Neural cell (in vitro differentiated cells): ENCODE results near the gene PLA2G4C. TPM values are rescaled to one million over a fixed set of nuclear protein-coding genes. Genes with fewer than 3 reads are reported as not detected.

Source experiments
- H2AFZ ChIP-seq: fragments of 200-600, 300-800 bp; sonication (generic), shearing (Covaris generic); 2 replicates; pipeline ENCODE4 v1.6.0; 2014; ENCODE audit warnings: low read depth, mild to moderate bottlenecking, antibody characterized with exemption, low read length, moderate library complexity
- H3F3A ChIP-seq: fragments of 200-600 bp; shearing (Covaris generic); 2 replicates; pipeline ENCODE4 v1.6.1; 2016; ENCODE audit warnings: mild to moderate bottlenecking, moderate library complexity, mixed read lengths, antibody characterized with exemption, low read length; ENCODE audit not compliant: insufficient read depth, poor library complexity, severe bottlenecking
- H3K27ac ChIP-seq: fragments of 200-600, 300-800 bp; sonication (generic), shearing (Covaris generic); 2 replicates; pipeline ENCODE4 v1.5.1; 2014; ENCODE audit warnings: mild to moderate bottlenecking, low read length, moderate library complexity
- H3K27me3 ChIP-seq: fragments of 300-800, 200-600 bp; sonication (generic), shearing (Covaris generic); 2 replicates; pipeline ENCODE4 v1.6.0; 2014; ENCODE audit warnings: mild to moderate bottlenecking, low read depth, low read length, moderate library complexity; ENCODE audit not compliant: insufficient read depth
- H3K36me3 ChIP-seq: fragments of 300-800, 200-600 bp; sonication (generic), shearing (Covaris generic); 2 replicates; pipeline ENCODE4 v1.5.1; 2014; ENCODE audit warnings: mild to moderate bottlenecking, antibody characterized with exemption, low read length, moderate library complexity; ENCODE audit not compliant: insufficient read depth
- H3K4me2 ChIP-seq: fragments of 300-800, 200-600 bp; sonication (generic), shearing (Covaris generic); 2 replicates; pipeline ENCODE4 v1.6.0; 2014; ENCODE audit warnings: mild to moderate bottlenecking, low read length
- H3K4me3 ChIP-seq: fragments of 300-800, 200-600 bp; sonication (generic), shearing (Covaris generic); 2 replicates; pipeline ENCODE4 v1.5.1; 2014; ENCODE audit warnings: mild to moderate bottlenecking, low read length, moderate library complexity
- H3K79me2 ChIP-seq: fragments of 200-600 bp; shearing (Covaris generic); replicated peaks from 2 replicates; pipeline ENCODE4 v1.6.0; 2014; ENCODE audit warnings: mild to moderate bottlenecking, low read length, moderate library complexity; ENCODE audit not compliant: insufficient read depth
- H3K9ac ChIP-seq: fragments of 300-800, 200-600 bp; sonication (generic), shearing (Covaris generic); 2 replicates; pipeline ENCODE4 v1.6.1; 2016; ENCODE audit warnings: mild to moderate bottlenecking, low read length, mixed read lengths
- H3K9me2 ChIP-seq: fragments of 200-600 bp; shearing (Covaris generic); 2 replicates; pipeline ENCODE4 v1.6.1; 2016; ENCODE audit warnings: mild to moderate bottlenecking, low read length, mixed read lengths; ENCODE audit not compliant: insufficient read depth
- H3K9me3 ChIP-seq: fragments of 200-600, 300-800 bp; sonication (generic), shearing (Covaris generic); 2 replicates; pipeline ENCODE4 v1.6.1; 2016; ENCODE audit warnings: mild to moderate bottlenecking, mixed run types, low read length, moderate library complexity, mixed read lengths
- H4K20me1 ChIP-seq: fragments of 200-600 bp; shearing (Covaris generic); 2 replicates; pipeline ENCODE4 v1.6.1; 2016; ENCODE audit warnings: mild to moderate bottlenecking, mixed run types; ENCODE audit not compliant: insufficient read depth
- CTCF ChIP-seq: fragments of 450-650 bp; IDR thresholded peaks from 2 replicates; pipeline ENCODE4 v1.5.1; 2014; ENCODE audit warnings: antibody characterized with exemption, mild to moderate bottlenecking, moderate library complexity; ENCODE audit not compliant: poor library complexity, severe bottlenecking
- EP300 ChIP-seq: fragments of 450-650 bp; conservative IDR thresholded peaks from 2 replicates; pipeline ENCODE4 v1.6.1; 2014; ENCODE audit warnings: antibody characterized with exemption, mild to moderate bottlenecking, moderate library complexity; ENCODE audit not compliant: poor library complexity, severe bottlenecking
- EZH2 ChIP-seq: fragments of 200-600, 300-800 bp; shearing (Covaris generic), sonication (generic); IDR thresholded peaks from 2 replicates; pipeline ENCODE4 v1.6.1; 2014; ENCODE audit warnings: antibody characterized with exemption, low read length, borderline replicate concordance, mild to moderate bottlenecking; ENCODE audit not compliant: insufficient read depth, poor library complexity, severe bottlenecking
- MXI1 ChIP-seq: fragments of 450-650 bp; conservative IDR thresholded peaks from 2 replicates; pipeline ENCODE4 v1.6.1; 2014; ENCODE audit warnings: antibody characterized with exemption, mild to moderate bottlenecking; ENCODE audit not compliant: poor library complexity, severe bottlenecking
- POLR2AphosphoS5 ChIP-seq: IDR thresholded peaks from 2 replicates; pipeline ENCODE4 v1.6.1; 2012
- RAD21 ChIP-seq: fragments of 450-650 bp; conservative IDR thresholded peaks from 2 replicates; pipeline ENCODE4 v1.6.1; 2014; ENCODE audit warnings: antibody characterized with exemption, mild to moderate bottlenecking, moderate library complexity
- REST ChIP-seq: IDR thresholded peaks from 2 replicates; pipeline ENCODE4 v1.6.1; 2012; ENCODE audit warnings: borderline replicate concordance
- SMC3 ChIP-seq: fragments of 450-650 bp; conservative IDR thresholded peaks from 2 replicates; pipeline ENCODE4 v1.6.1; 2014; ENCODE audit warnings: antibody characterized with exemption, mild to moderate bottlenecking, moderate library complexity; ENCODE audit not compliant: poor library complexity
- TAF1 ChIP-seq: IDR thresholded peaks from 2 replicates; pipeline ENCODE4 v1.6.1; 2012; ENCODE audit warnings: low read depth
- polyA plus RNA-seq: library from polyadenylated mRNA; depleted of rRNA; stranded (reverse); fragments of >200 nt; gene quantifications from 2 replicates; pipeline ENCODE4 v1.2.3, GENCODE V29; 2014

Gene PLA2G4C
- polyA plus RNA-seq, 1 donor from 2014 or later: 8.6 TPM

- TF ChIP-seq RAD21 (no peak), EZH2 (no peak)
- Histone ChIP-seq H4K20me1 (no peaks in the 10 kb centered on the region), H2AFZ (no peak overlapping the region), H3K79me2 (no peaks in the 10 kb centered on the region), H3K36me3 (no peaks in the 10 kb centered on the region), H3K4me2 (no peak overlapping the region), H3K9me3 (no peaks in the 10 kb centered on the region), H3K27ac (no peak overlapping the region), H3K9ac (no peak overlapping the region), H3F3A (no peaks in the 10 kb centered on the region), H3K27me3 (no peaks in the 10 kb centered on the region), H3K9me2 (no peaks in the 10 kb centered on the region), H3K4me3 (no peak overlapping the region)
These were observed 73.9 kb downstream of the PLA2G4C start for GRCh38 chr19:48036765-48037164.

DNA sequence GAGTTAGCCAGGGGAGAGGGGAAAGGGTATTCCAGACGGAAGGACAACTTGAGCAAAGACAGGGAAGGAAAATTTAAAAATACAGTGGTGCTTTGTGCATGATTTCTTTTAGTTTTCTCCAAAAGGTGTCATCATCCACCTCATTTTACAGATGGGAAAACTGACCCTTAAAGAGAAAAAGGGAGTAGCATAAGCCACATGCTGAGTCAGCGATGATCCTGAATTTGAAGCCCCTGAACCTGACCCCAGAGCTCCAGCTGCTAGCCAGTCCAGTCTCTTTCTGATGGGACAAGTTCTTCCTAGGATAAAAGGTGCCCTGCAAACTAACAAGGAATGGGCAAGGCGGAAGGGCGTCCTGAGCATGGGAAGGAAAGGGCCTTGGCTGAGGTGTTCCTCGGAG, 77.0 kb downstream of the PLA2G4C start:
- Histone ChIP-seq H3K9me2 (no peaks in the 10 kb centered on the region), H3K79me2 (no peaks in the 10 kb centered on the region), H2AFZ (no peak overlapping the region), H4K20me1 (no peaks in the 10 kb centered on the region), H3K9me3 (no peaks in the 10 kb centered on the region), H3K27me3 (no peaks in the 10 kb centered on the region), H3K27ac (no peak overlapping the region), H3K4me2 (no peak overlapping the region), H3K4me3 (no peak overlapping the region), H3K9ac (no peak overlapping the region), H3K36me3 (no peaks in the 10 kb centered on the region), H3F3A (no peaks in the 10 kb centered on the region)
- TF ChIP-seq EZH2 (no peak), EP300 (no peak), REST (no peak), TAF1 (no peak), MXI1 (no peak), POLR2AphosphoS5 (no peak), CTCF (no peak), SMC3 (no peak), RAD21 (no peak)

- Histone ChIP-seq H3K4me3 (no peak overlapping the region), H3K36me3 (no peaks in the 10 kb centered on the region), H2AFZ (no peak overlapping the region), H3K9ac (no peak overlapping the region), H3K27me3 (no peaks in the 10 kb centered on the region), H3K79me2 (no peaks in the 10 kb centered on the region), H3K27ac (no peak overlapping the region), H4K20me1 (no peaks in the 10 kb centered on the region), H3K9me3 (no peaks in the 10 kb centered on the region), H3K9me2 (no peaks in the 10 kb centered on the region), H3F3A (no peaks in the 10 kb centered on the region), H3K4me2 (no peak overlapping the region)
- TF ChIP-seq RAD21 (no peak), TAF1 (no peak), POLR2AphosphoS5 (no peak), SMC3 (no peak), REST (no peak), MXI1 (no peak), EZH2 (no peak), CTCF (no peak), EP300 (no peak)
These were observed 80.5 kb downstream of the PLA2G4C start for GRCh38 chr19:48030073-48030472.
